ENCODE data around the gene EFCAB8.

- TF ChIP-seq CTCF (IDR thresholded peaks at IDR 0.05 in 4 of 5, conservative IDR thresholded peaks at IDR 0.05 in 1 of 5), result no peak
- TF ChIP-seq POLR2A (IDR thresholded peaks at IDR 0.05), result no peak
Measured at GRCh38 chr20:32918751-32919150, 60.0 kb downstream of the EFCAB8 start.

Measured in gastrocnemius medialis (tissue), 4 donors.